H1 (cell line): ENCODE results near the gene FGD4. TPM values are rescaled to one million over a fixed set of nuclear protein-coding genes. Genes with fewer than 3 reads are reported as not detected.

Source experiments
- CTCF ChIA-PET: fragments of 300-600 bp; sonication (Branson Sonifier 250); formaldehyde crosslinking; loops from one replicate; lab custom pipeline; 2021; ENCODE audit not compliant: partially characterized antibody; lab: Charles Lee
- POLR2A ChIA-PET: fragments of 300-600 bp; sonication (Branson Sonifier 250); formaldehyde crosslinking; loops from one replicate; lab custom pipeline; 2021; ENCODE audit warnings: inconsistent platforms; ENCODE audit not compliant: partially characterized antibody; lab: Charles Lee
- DNase-seq, 2 experiments: peaks; one replicate each; pipeline versions ENCODE4 v3.0.0 to v3.0.0-alpha.2; 2010 to 2022; ENCODE audit warnings: low spot score in 2 of 2, low read depth in 1 of 2, mixed read lengths in 1 of 2
- FAIRE-seq: peaks from 2 replicates; lab custom pipeline; 2011; peaks lifted over from hg19 to GRCh38; lab: Jason Lieb, UNC
- H2AFZ ChIP-seq: 2 replicates; pipeline ENCODE4 v1.8.1; 2012; ENCODE audit warnings: low read length, inconsistent platforms
- H2AK5ac ChIP-seq: 2 replicates; pipeline ENCODE4 v1.6.1; 2013; ENCODE audit warnings: low read depth, low read length
- H2BK120ac ChIP-seq: replicated peaks from 2 replicates; pipeline ENCODE3; 2013; ENCODE audit warnings: low read depth, low read length, inconsistent platforms
- H2BK12ac ChIP-seq: 2 replicates; pipeline ENCODE4 v1.6.1; 2013; ENCODE audit warnings: low read depth, low read length
- H2BK15ac ChIP-seq: 2 replicates; pipeline ENCODE4 v1.6.1; 2013; ENCODE audit warnings: low read length
- H2BK20ac ChIP-seq: 2 replicates; pipeline ENCODE4 v1.6.1; 2013; ENCODE audit warnings: low read length
- H2BK5ac ChIP-seq: 2 replicates; pipeline ENCODE4 v1.6.1; 2013; ENCODE audit warnings: low read depth, low read length
- H3K14ac ChIP-seq: 2 replicates; pipeline ENCODE4 v1.6.1; 2013; ENCODE audit warnings: inconsistent platforms; ENCODE audit not compliant: insufficient read length
- H3K18ac ChIP-seq: 2 replicates; pipeline ENCODE4 v1.6.1; 2013; ENCODE audit warnings: low read length; ENCODE audit errors: extremely low read depth
- H3K23ac ChIP-seq: 2 replicates; pipeline ENCODE4 v1.6.1; 2013; ENCODE audit warnings: inconsistent platforms; ENCODE audit not compliant: insufficient read length
- H3K23me2 ChIP-seq: 2 replicates; pipeline ENCODE4 v1.6.1; 2013; ENCODE audit warnings: low read depth, low read length
- H3K27ac ChIP-seq: 2 replicates; pipeline ENCODE4 v1.6.1; 2011; ENCODE audit warnings: low read depth, low read length, inconsistent platforms
- H3K27me3 ChIP-seq, 4 experiments: replicated peaks in 1 of 4; 1 replicate in 1 of 4; 2 replicates in 3 of 4; pipeline versions ENCODE4 v1.6.1 to v1.8.1; 2011 to 2013; ENCODE audit warnings: low read length in 3 of 4, mild to moderate bottlenecking in 3 of 4, inconsistent platforms in 2 of 4, mixed read lengths in 2 of 4, moderate library complexity in 1 of 4; ENCODE audit not compliant: control insufficient read depth in 3 of 4, insufficient read depth in 3 of 4; ENCODE audit errors: extremely low read depth in 1 of 4
- H3K36me3 ChIP-seq, 4 experiments: 2 replicates each; pipeline versions ENCODE4 v1.6.1 to v1.8.1; 2011 to 2013; ENCODE audit warnings: mild to moderate bottlenecking in 4 of 4, low read length in 3 of 4, moderate library complexity in 2 of 4, control low read depth in 1 of 4, inconsistent platforms in 1 of 4; ENCODE audit not compliant: insufficient read depth in 4 of 4, control insufficient read depth in 2 of 4
- H3K4ac ChIP-seq: replicated peaks from 2 replicates; pipeline ENCODE3; 2013; ENCODE audit warnings: low read length, low read depth, mixed read lengths, inconsistent platforms; ENCODE audit not compliant: insufficient read length
- H3K4me1 ChIP-seq, 4 experiments: replicated peaks in 1 of 4; 1 replicate in 1 of 4; 2 replicates in 3 of 4; pipeline versions ENCODE4 v1.6.1 to v1.8.1; 2011 to 2013; ENCODE audit warnings: low read length in 3 of 4, inconsistent platforms in 2 of 4, mixed read lengths in 1 of 4; ENCODE audit not compliant: insufficient read depth in 4 of 4, control insufficient read depth in 3 of 4
- H3K4me2 ChIP-seq, 2 experiments: 2 replicates each; pipeline versions ENCODE4 v1.6.1 to v1.8.1; 2011 to 2013; ENCODE audit warnings: low read depth in 2 of 2, low read length in 2 of 2, control low read depth in 1 of 2, inconsistent platforms in 1 of 2, mild to moderate bottlenecking in 1 of 2; ENCODE audit not compliant: insufficient read depth in 1 of 2
- H3K4me3 ChIP-seq, 4 experiments: fragments of 200-600, 300-600 bp in 1 of 4; sonication (generic), shearing (Covaris generic), sonication (Bioruptor Twin) in 1 of 4; 2 replicates each; pipeline versions ENCODE4 v1.5.1 to v1.8.1; 2011 to 2016; ENCODE audit warnings: low read length in 4 of 4, low read depth in 3 of 4, control low read depth in 2 of 4, inconsistent platforms in 2 of 4, mild to moderate bottlenecking in 2 of 4, mixed read lengths in 1 of 4, moderate library complexity in 1 of 4; ENCODE audit not compliant: insufficient read depth in 2 of 4; ENCODE audit errors: extremely low read depth in 1 of 4
- H3K56ac ChIP-seq: replicated peaks from 2 replicates; pipeline ENCODE3; 2013; ENCODE audit warnings: low read depth, mild to moderate bottlenecking, mixed read lengths, low read length, inconsistent platforms; ENCODE audit not compliant: insufficient read length
- H3K79me1 ChIP-seq: 2 replicates; pipeline ENCODE4 v1.6.1; 2013; ENCODE audit warnings: low read depth, low read length, control low read depth
- H3K79me2 ChIP-seq, 2 experiments: 2 replicates each; pipeline versions ENCODE4 v1.6.1 to v1.8.1; 2012 to 2013; ENCODE audit warnings: low read length in 2 of 2, mild to moderate bottlenecking in 2 of 2, inconsistent platforms in 1 of 2; ENCODE audit not compliant: insufficient read depth in 2 of 2, control insufficient read depth in 1 of 2
- H3K9ac ChIP-seq, 4 experiments: replicated peaks in 1 of 4; 1 replicate in 1 of 4; 2 replicates in 3 of 4; pipeline versions ENCODE4 v1.6.1 to v1.8.1; 2011 to 2013; ENCODE audit warnings: low read depth in 3 of 4, low read length in 3 of 4, control low read depth in 2 of 4, mild to moderate bottlenecking in 2 of 4, moderate library complexity in 2 of 4, inconsistent platforms in 1 of 4; ENCODE audit errors: extremely low read depth in 1 of 4
- H3K9me3 ChIP-seq, 2 experiments: 2 replicates each; pipeline versions ENCODE4 v1.6.1 to v1.8.1; 2012 to 2013; ENCODE audit warnings: mild to moderate bottlenecking in 2 of 2, moderate library complexity in 2 of 2, control low read depth in 1 of 2, inconsistent platforms in 1 of 2, low read depth in 1 of 2, low read length in 1 of 2, mixed read lengths in 1 of 2; ENCODE audit not compliant: insufficient read depth in 2 of 2
- H4K20me1 ChIP-seq, 2 experiments: replicated peaks in 1 of 2; 2 replicates each; pipeline versions ENCODE3 to v1.8.1; 2011 to 2013; ENCODE audit warnings: inconsistent platforms in 2 of 2, low read length in 2 of 2, mild to moderate bottlenecking in 1 of 2; ENCODE audit not compliant: insufficient read depth in 2 of 2, control insufficient read depth in 1 of 2
- H4K5ac ChIP-seq: 2 replicates; pipeline ENCODE4 v1.6.1; 2013; ENCODE audit warnings: low read length, low read depth, mixed read lengths, inconsistent platforms; ENCODE audit not compliant: insufficient read length
- H4K8ac ChIP-seq: 2 replicates; pipeline ENCODE4 v1.8.0; 2013; ENCODE audit warnings: mild to moderate bottlenecking, moderate library complexity, low read length, inconsistent platforms; ENCODE audit not compliant: insufficient read depth; ENCODE audit errors: extremely low read depth
- H4K91ac ChIP-seq: replicated peaks from 2 replicates; pipeline ENCODE3; 2013; ENCODE audit warnings: low read length, mixed read lengths, inconsistent platforms; ENCODE audit not compliant: insufficient read length
- ASH2L ChIP-seq: fragments of 200-600, 300-600 bp; sonication (generic); IDR thresholded peaks from one replicate; pipeline ENCODE4 v1.7.1; 2017; ENCODE audit warnings: low read length
- BACH1 ChIP-seq: IDR thresholded peaks from 2 replicates; pipeline ENCODE4 v1.6.1; 2012; ENCODE audit warnings: low read length, improper control_type of control experiment
- FOSL1 ChIP-seq: IDR thresholded peaks from 2 replicates; pipeline ENCODE4 v1.6.1; 2011; ENCODE audit warnings: mild to moderate bottlenecking, low read depth, low read length, moderate library complexity; ENCODE audit not compliant: insufficient read depth
- GABPA ChIP-seq: IDR thresholded peaks from 2 replicates; pipeline ENCODE4 v1.6.1; 2011; ENCODE audit warnings: mild to moderate bottlenecking, low read length, moderate library complexity, borderline replicate concordance; ENCODE audit not compliant: insufficient read depth
- JUN ChIP-seq: IDR thresholded peaks from 2 replicates; pipeline ENCODE4 v1.6.1; 2011; ENCODE audit warnings: low read depth, mild to moderate bottlenecking, improper control_type of control experiment, low read length
- JUND ChIP-seq: IDR thresholded peaks from 2 replicates; pipeline ENCODE4 v1.6.1; 2011; ENCODE audit warnings: mild to moderate bottlenecking, improper control_type of control experiment, low read length
- SIRT6 ChIP-seq: IDR thresholded peaks from one replicate; pipeline ENCODE4 v1.7.1; 2012; ENCODE audit warnings: low read length, inconsistent platforms
- SP2 ChIP-seq: IDR thresholded peaks from 2 replicates; pipeline ENCODE4 v1.6.1; 2012; ENCODE audit warnings: mild to moderate bottlenecking, low read length, inconsistent platforms
- SUZ12 ChIP-seq: fragments of 200-600 bp; sonication (generic); IDR thresholded peaks from 2 replicates; pipeline ENCODE4 v1.6.1; 2012; ENCODE audit warnings: mild to moderate bottlenecking, inconsistent platforms, low read length, moderate library complexity, mixed read lengths
- TAF7 ChIP-seq: optimal IDR thresholded peaks from 2 replicates; pipeline ENCODE3; 2011; ENCODE audit warnings: low read depth, mild to moderate bottlenecking, inconsistent platforms, low read length, moderate library complexity, borderline replicate concordance
- USF2 ChIP-seq: IDR thresholded peaks from 2 replicates; pipeline ENCODE4 v1.6.1; 2011; ENCODE audit warnings: low read length, improper control_type of control experiment
- WGBS, 2 experiments: shearing (Covaris generic) in 1 of 2; methylation state at CpG; one replicate each; pipeline versions ENCODE4 v1.1.6 to v1.1.7; 2013 to 2015; ENCODE audit warnings: low lambda C conversion rate in 2 of 2, mixed read lengths in 2 of 2, inconsistent platforms in 1 of 2, low coverage in 1 of 2, missing lambda C conversion rate in 1 of 2; ENCODE audit not compliant: insufficient replicate concordance in 2 of 2, insufficient coverage in 1 of 2, insufficient read length in 1 of 2; ENCODE audit errors: extremely low coverage in 1 of 2, missing lambda C conversion rate in 1 of 2; 5-methylcytosine and 5-hydroxymethylcytosine counted together
- polyA plus RNA-seq, 7 experiments: library from polyadenylated mRNA; depleted of rRNA in 3 of 7; stranded (reverse) in 5 of 7; unstranded in 2 of 7; fragments of >200 nt in 5 of 7; fragments of 200-250 nt in 2 of 7; gene quantifications; 1 replicate in 5 of 7; 2 replicates in 1 of 7; 4 replicates in 1 of 7; pipeline versions ENCODE4 v1.2.1 to v1.2.3, GENCODE V29; 2011 to 2013; ENCODE audit warnings: missing spikeins in 2 of 7, mixed read lengths in 2 of 7
- total RNA-seq: library from RNA; stranded (reverse); fragmentation: NEBNext Ultra II Directional; extraction: Animal tissue kit (Norgen Biotek cat#: 25700); gene quantifications from 2 replicates; pipeline ENCODE4 v1.2.1, GENCODE V29; 2021
- TF ChIP-seq, protein P1 (sequence below): IDR thresholded peaks from 2 replicates; pipeline ENCODE4 v1.6.1; 2011; ENCODE audit warnings: low read depth, mild to moderate bottlenecking, low read length; ENCODE audit not compliant: insufficient read depth
- TF ChIP-seq, protein P2 (sequence below): IDR thresholded peaks from 2 replicates; pipeline ENCODE4 v1.6.1; 2012; ENCODE audit warnings: inconsistent platforms

FGD4 gene
- total and polyA plus RNA-seq, 2 of the 8 experiments (the other 6 are each of a cell fraction or from before 2014, with no cell fraction given) = 8.5 to 48.2 TPM

- Histone ChIP-seq H3K56ac (no peak overlapping the region), H2BK12ac (no peak overlapping the region), H3K9me3 (no peaks in the 10 kb centered on the region), H3K23me2 (no peaks in the 10 kb centered on the region), H3K4me3 (no peak overlapping the region), H3K79me1 (no peaks in the 10 kb centered on the region; the same call in 1 of the 2 replicates), H3K79me2 (peaks cover 0 to 2% of the 10 kb centered on the region in 2 experiments; a peak in 1 of 4 replicates), H4K20me1 (no peaks in the 10 kb centered on the region), H4K8ac (no peak overlapping the region), H3K4me2 (no peak overlapping the region), H2AFZ (no peak overlapping the region), H2BK120ac (no peak overlapping the region), H2BK15ac (no peak overlapping the region), H3K9ac (no peak overlapping the region), H3K27ac (no peak overlapping the region), H4K91ac (no peak overlapping the region), H2AK5ac (no peak overlapping the region), H3K18ac (no peak overlapping the region), H2BK20ac (no peak overlapping the region), H3K23ac (no peak overlapping the region), H3K4me1 (peaks cover 0 to 5% (median 0%) of the 10 kb centered on the region in 4 experiments; a peak in 1 of 7 replicates), H3K14ac (no peak overlapping the region), H4K5ac (no peak overlapping the region), H2BK5ac (no peak overlapping the region), H3K27me3 (no peaks in the 10 kb centered on the region), H3K4ac (no peak overlapping the region), H3K36me3 (peaks cover 0 to 28% (median 11%) of the 10 kb centered on the region in 4 experiments; a peak in 4 of 8 replicates)
- 69% methylated on average over 1 of the region's 1 CpG; no CpG with 5 or more reads in 1 of the 2 experiments for WGBS, 2 experiments
- ChIA-PET POLR2A (no interaction called here), CTCF (no interaction called here)
- FAIRE-seq (no peak), DNase-seq (no peak)
- TF ChIP-seq FOSL1 (no peak), USF2 (no peak), TAF7 (no peak), JUN (no peak), BACH1 (no peak), SP2 (no peak), SIRT6 (no peak), ASH2L (no peak), JUND (no peak), SUZ12 (no peak), GABPA (no peak)
- TF ChIP-seq, protein P1, sequence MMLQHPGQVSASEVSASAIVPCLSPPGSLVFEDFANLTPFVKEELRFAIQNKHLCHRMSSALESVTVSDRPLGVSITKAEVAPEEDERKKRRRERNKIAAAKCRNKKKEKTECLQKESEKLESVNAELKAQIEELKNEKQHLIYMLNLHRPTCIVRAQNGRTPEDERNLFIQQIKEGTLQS = no peak
- TF ChIP-seq, protein P2, sequence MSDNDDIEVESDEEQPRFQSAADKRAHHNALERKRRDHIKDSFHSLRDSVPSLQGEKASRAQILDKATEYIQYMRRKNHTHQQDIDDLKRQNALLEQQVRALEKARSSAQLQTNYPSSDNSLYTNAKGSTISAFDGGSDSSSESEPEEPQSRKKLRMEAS = no peak
Observed at GRCh38 chr12:32596030-32596429, 196.7 kb downstream of the FGD4 start.
